Measurements from ENCODE around the gene OR13C9.
"Not testable (repeated sequence)": the region's sequence is repeated elsewhere in the genome, so short reads cannot be mapped to it uniquely, and the experiment has no call there.

Gene OR13C9

GRCh38 chr9:104618104-104618503, at the start of gene OR13C9:
TSS of gene OR13C9 (minus strand) at chr9:104618204. CDS start at chr9:104618204, 0 bp downstream.
- no peak for DNase-seq

GRCh38 chr9:104658496-104659195, 40.6 kb upstream of the OR13C9 start:
- DNase-seq = no peak

GRCh38 chr9:104635456-104635855, 17.5 kb upstream of the OR13C9 start:
- no peak for DNase-seq

GRCh38 chr9:104633976-104634520, 16.0 kb upstream of the OR13C9 start:
- DNase-seq = no peak

GRCh38 chr9:104625964-104626363, 8.0 kb upstream of the OR13C9 start:
- not testable (repeated sequence) for DNase-seq

GRCh38 chr9:104617418-104617817, 586 bp downstream of the OR13C9 start:
- no peak for DNase-seq

GRCh38 chr9:104611213-104611612, 6.8 kb downstream of the OR13C9 start:
- no peak for DNase-seq

- DNase-seq = no peak
Observed at GRCh38 chr9:104608336-104608735, 9.7 kb downstream of the OR13C9 start.

GRCh38 chr9:104606152-104606551, 11.9 kb downstream of the OR13C9 start:
- DNase-seq = no peak

- not testable (repeated sequence) for DNase-seq
Observed at GRCh38 chr9:104605527-104605926, 12.5 kb downstream of the OR13C9 start, which contains the start of gene OR13C2. TSS of gene OR13C2 (minus strand) at chr9:104605627. CDS start at chr9:104605627, 0 bp downstream.

- no peak for DNase-seq
Observed at GRCh38 chr9:104604801-104605200, 13.2 kb downstream of the OR13C9 start.

GRCh38 chr9:104599313-104599712, 18.7 kb downstream of the OR13C9 start, which contains the start of gene OR13C5:
TSS of gene OR13C5 (minus strand) at chr9:104599413. CDS start at chr9:104599413, 0 bp downstream.
- DNase-seq = not testable (repeated sequence)

GRCh38 chr9:104598749-104599148, 19.3 kb downstream of the OR13C9 start:
- not testable (repeated sequence) for DNase-seq

GRCh38 chr9:104589626-104590025, 28.4 kb downstream of the OR13C9 start:
- no peak for DNase-seq

- no peak for DNase-seq
Observed at GRCh38 chr9:104586496-104587180, 31.4 kb downstream of the OR13C9 start.

GRCh38 chr9:104580562-104580961, 37.4 kb downstream of the OR13C9 start:
- no peak for DNase-seq

GRCh38 chr9:104577263-104577662, 40.7 kb downstream of the OR13C9 start:
- DNase-seq = no peak

- DNase-seq = no peak
Observed at GRCh38 chr9:104575456-104575855, 42.5 kb downstream of the OR13C9 start.

- no peak for DNase-seq
Observed at GRCh38 chr9:104572612-104573011, 45.4 kb downstream of the OR13C9 start.

- no peak for DNase-seq
Observed at GRCh38 chr9:104568868-104569267, 49.1 kb downstream of the OR13C9 start, which contains the start of gene OR13C8. TSS of gene OR13C8 (plus strand) at chr9:104569168. CDS start at chr9:104569168, 0 bp downstream.
